Activated naive CD4-positive, alpha-beta T cell treated with anti-CD3 and anti-CD28 coated beads, Interleukin-2, amount 50 U/mL, for 72 hours (primary cell): ENCODE data around the gene ZNF618. TPM values are rescaled to one million over a fixed set of nuclear protein-coding genes. Genes with fewer than 3 reads are reported as not detected.
A peak's percentile ranks its signal among the peaks of the same experiment; 100 is the strongest.

Experiments used
- ATAC-seq, 2 donors: fragments of 150-1000 bp; cut with Tn5 transposase; 2 replicates each; pipeline ENCODE4 v1.10.0; 2021; ENCODE audit warnings: mild to moderate bottlenecking in 2 of 2, moderate library complexity in 2 of 2
- DNase-seq, 2 donors: peaks; one replicate each; pipeline ENCODE4 v3.0.0; 2021 to 2022; ENCODE audit warnings: low spot score in 2 of 2
- H3K27ac Mint-ChIP-seq, 2 donors: one replicate each; pipeline ENCODE4 v1.8.0; 2022; ENCODE audit warnings: mild to moderate bottlenecking in 2 of 2, mixed read lengths in 2 of 2
- H3K36me3 Mint-ChIP-seq, 2 donors: one replicate each; pipeline ENCODE4 v1.8.0; 2022; ENCODE audit warnings: mixed read lengths in 2 of 2
- H3K9me3 Mint-ChIP-seq, 2 donors: one replicate each; pipeline ENCODE4 v1.8.0; 2022; ENCODE audit warnings: mixed read lengths in 2 of 2
- total RNA-seq, 2 donors: library from RNA; stranded (reverse); gene quantifications; one replicate each; pipeline ENCODE4 v1.2.3, GENCODE V29; 2022

The ZNF618 gene
- total RNA-seq, 2 donors from 2014 or later, result 0.08 to 0.09 TPM

DNA sequence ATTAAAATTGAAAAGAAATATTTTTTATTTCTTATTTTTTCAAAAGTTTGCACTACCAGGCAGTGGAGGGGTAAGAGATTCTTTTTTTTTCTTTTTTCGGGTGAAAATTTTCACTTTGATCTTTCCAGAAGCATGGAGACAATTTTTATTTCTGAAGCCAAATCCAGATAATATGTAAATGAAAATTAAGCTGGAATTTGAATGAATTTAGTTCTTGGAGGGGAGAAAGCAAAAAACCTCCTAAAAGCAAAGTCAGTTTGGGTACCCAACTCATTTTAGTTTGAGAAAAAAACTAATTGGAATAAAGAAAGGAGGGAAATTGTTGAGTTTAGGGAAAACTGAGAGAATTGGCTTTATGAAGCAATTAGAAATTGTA lies 872 bp downstream of the ZNF618 start:
- no peak for DNase-seq
- H3K36me3 Mint-ChIP-seq, result peaks cover 0 to 6% of the 10 kb centered on the region in 2 donors
- ATAC-seq, result no peak
- H3K27ac Mint-ChIP-seq, result no peak overlapping the region
- H3K9me3 Mint-ChIP-seq, result no peaks in the 10 kb centered on the region

DNA sequence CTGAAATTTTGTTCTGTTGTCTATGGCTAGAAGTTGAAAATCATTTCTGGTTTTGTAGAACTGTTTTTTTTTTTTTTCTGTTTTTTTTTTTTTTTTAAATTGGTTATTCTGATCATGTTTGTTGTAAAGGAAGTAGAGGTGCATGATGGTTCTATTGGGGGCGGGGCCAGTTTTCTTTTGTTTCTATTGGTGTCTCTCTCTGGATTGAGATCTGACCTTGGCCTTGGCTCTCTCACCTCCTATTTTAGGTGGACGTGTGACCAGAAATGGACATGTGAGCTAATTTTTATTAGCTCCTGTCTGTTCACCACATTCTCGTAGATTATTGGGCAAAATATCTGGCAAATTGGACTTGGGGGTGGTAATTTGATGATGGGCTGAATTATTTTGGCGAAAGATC lies 3.2 kb downstream of the ZNF618 start:
- no peak for ATAC-seq
- Mint-ChIP-seq H3K9me3 (no peaks in the 10 kb centered on the region), H3K36me3 (peaks cover 0 to 6% of the 10 kb centered on the region in 2 donors), H3K27ac (no peak overlapping the region)
- DNase-seq, result no peak

- H3K36me3 Mint-ChIP-seq, result peaks cover 0 to 6% of the 10 kb centered on the region in 2 donors
- DNase-seq (no peak), ATAC-seq (no peak)
- H3K9me3 Mint-ChIP-seq, result no peaks in the 10 kb centered on the region
- no peak overlapping the region for H3K27ac Mint-ChIP-seq
Measured at GRCh38 chr9:113879911-113880310, 3.8 kb downstream of the ZNF618 start.

GRCh38 chr9:113882181-113882580 lies 6.1 kb downstream of the ZNF618 start:
- no peak overlapping the region for H3K27ac Mint-ChIP-seq
- DNase-seq, result no peak
- H3K36me3 Mint-ChIP-seq, result no peaks in the 10 kb centered on the region
- H3K9me3 Mint-ChIP-seq, result no peaks in the 10 kb centered on the region
- ATAC-seq, result no peak

- no peaks in the 10 kb centered on the region for H3K36me3 Mint-ChIP-seq
- ATAC-seq (no peak), DNase-seq (no peak)
- no peak overlapping the region for H3K27ac Mint-ChIP-seq
- no peaks in the 10 kb centered on the region for H3K9me3 Mint-ChIP-seq
Measured at GRCh38 chr9:113882636-113883164, 6.6 kb downstream of the ZNF618 start.

GRCh38 chr9:113885183-113886025 lies 9.3 kb downstream of the ZNF618 start:
- peak overlapping the region in 1 of 2 donors; percentile 39 for H3K27ac Mint-ChIP-seq
- DNase-seq (no peak), ATAC-seq (no peak)
- H3K36me3 Mint-ChIP-seq, result no peaks in the 10 kb centered on the region
- H3K9me3 Mint-ChIP-seq, result peaks cover 3% of the 10 kb centered on the region in 2 donors

- DNase-seq, result no peak
- Mint-ChIP-seq H3K36me3 (no peaks in the 10 kb centered on the region), H3K27ac (peak overlapping the region in 1 of 2 donors; percentile 39), H3K9me3 (peaks cover 3% of the 10 kb centered on the region in 2 donors)
- no peak for ATAC-seq
Measured at GRCh38 chr9:113886026-113886369, 9.9 kb downstream of the ZNF618 start.

DNA sequence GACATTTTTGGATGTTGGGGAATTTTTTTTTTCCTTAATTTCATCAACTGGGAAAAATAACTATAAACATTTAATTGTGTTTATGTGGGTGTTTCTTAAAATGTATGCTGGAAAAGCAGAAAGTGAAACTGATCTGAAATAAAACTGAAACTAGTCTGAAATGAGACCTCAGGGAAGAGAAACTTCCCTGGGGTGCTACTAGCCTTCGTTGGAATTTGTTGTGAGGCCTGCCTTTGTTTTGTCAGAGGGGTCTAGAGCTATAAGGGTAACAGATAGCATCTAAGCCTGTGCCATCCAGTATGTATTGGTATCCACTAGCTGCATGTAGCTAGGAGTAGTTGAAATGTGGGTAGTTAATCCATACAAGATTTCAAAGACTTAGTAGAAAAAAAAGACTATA lies 10.4 kb downstream of the ZNF618 start:
- ATAC-seq (peak; percentile 30 to 36), DNase-seq (no peak)
- Mint-ChIP-seq H3K36me3 (no peaks in the 10 kb centered on the region), H3K9me3 (peaks cover 3% of the 10 kb centered on the region in 2 donors), H3K27ac (peak overlapping the region in 1 of 2 donors; percentile 39)

GRCh38 chr9:113886933-113887332 lies 10.8 kb downstream of the ZNF618 start:
- ATAC-seq (peak in 1 of 2 donors; percentile 62), DNase-seq (no peak)
- Mint-ChIP-seq H3K27ac (no peak overlapping the region), H3K36me3 (no peaks in the 10 kb centered on the region), H3K9me3 (peaks cover 3% of the 10 kb centered on the region in 2 donors)

DNA sequence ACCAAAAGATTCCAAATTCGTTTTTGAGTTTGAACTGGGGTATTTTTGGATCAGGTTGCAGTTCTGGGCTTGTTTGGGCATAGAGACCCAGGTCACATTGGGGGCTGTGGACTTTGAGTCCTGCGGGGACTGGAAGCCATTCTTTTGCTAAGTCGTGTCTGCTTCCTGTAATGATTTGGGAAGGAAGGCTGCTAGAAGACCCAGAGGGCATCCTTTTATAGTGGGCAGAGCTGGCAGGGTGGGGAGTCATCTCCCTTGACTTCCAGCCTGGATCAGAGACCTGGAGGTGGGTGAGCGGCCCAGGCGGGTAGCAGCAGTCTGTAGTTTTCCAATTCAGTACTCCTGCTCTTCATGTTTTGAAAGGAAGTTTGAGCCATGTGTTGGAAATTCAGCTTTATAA lies 11.3 kb downstream of the ZNF618 start:
- Mint-ChIP-seq H3K36me3 (no peaks in the 10 kb centered on the region), H3K9me3 (peaks cover 3% of the 10 kb centered on the region in 2 donors), H3K27ac (peak overlapping the region in 1 of 2 donors; percentile 53)
- no peak for ATAC-seq
- no peak for DNase-seq

GRCh38 chr9:113888336-113888735 lies 12.2 kb downstream of the ZNF618 start:
- ATAC-seq (no peak), DNase-seq (no peak)
- peaks cover 3% of the 10 kb centered on the region in 2 donors for H3K9me3 Mint-ChIP-seq
- no peaks in the 10 kb centered on the region for H3K36me3 Mint-ChIP-seq
- H3K27ac Mint-ChIP-seq, result no peak overlapping the region

DNA sequence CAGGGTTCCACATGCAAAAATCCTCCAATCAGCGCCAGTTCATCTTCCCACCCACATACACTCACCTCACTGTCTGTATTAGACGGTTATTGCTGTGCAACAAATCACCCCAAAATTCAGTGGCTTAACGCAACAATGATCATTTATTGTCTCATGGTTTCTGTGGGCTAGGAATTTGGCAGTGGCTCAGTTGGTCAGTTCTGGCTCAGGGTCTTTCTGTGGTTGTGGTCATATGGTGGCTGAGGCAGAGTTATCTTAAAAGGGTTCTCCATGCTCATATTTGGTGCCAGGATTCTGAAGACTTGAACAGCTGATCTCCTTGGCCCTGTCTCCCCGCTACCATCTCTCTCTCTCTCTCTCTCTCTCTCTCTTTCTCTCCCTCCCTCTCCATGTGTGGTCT lies 12.9 kb downstream of the ZNF618 start:
- peaks cover 3% of the 10 kb centered on the region in 2 donors for H3K9me3 Mint-ChIP-seq
- no peak overlapping the region for H3K27ac Mint-ChIP-seq
- no peak for DNase-seq
- H3K36me3 Mint-ChIP-seq, result no peaks in the 10 kb centered on the region
- no peak for ATAC-seq

DNA sequence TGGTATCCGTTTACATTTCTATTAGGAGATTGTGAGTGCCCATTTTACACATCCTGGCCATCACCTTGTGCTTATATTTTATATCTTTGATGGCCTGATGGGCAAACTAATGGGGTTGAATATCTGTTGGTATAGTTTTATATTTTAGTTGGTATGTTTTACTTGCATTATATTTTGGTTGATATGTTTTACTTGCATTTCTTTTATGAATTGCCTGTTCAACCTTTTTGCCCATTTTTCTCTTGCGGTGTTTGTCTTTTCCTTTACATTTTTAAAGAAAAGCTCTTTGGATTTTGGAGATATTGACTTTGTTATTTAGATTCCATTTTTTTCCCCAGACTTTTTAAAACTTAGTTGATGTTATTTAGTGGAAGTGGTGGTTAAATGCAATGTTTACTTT lies 14.6 kb downstream of the ZNF618 start:
- H3K27ac Mint-ChIP-seq, result no peak overlapping the region
- ATAC-seq (no peak), DNase-seq (no peak)
- H3K9me3 Mint-ChIP-seq, result peaks cover 3% of the 10 kb centered on the region in 2 donors
- no peaks in the 10 kb centered on the region for H3K36me3 Mint-ChIP-seq

DNA sequence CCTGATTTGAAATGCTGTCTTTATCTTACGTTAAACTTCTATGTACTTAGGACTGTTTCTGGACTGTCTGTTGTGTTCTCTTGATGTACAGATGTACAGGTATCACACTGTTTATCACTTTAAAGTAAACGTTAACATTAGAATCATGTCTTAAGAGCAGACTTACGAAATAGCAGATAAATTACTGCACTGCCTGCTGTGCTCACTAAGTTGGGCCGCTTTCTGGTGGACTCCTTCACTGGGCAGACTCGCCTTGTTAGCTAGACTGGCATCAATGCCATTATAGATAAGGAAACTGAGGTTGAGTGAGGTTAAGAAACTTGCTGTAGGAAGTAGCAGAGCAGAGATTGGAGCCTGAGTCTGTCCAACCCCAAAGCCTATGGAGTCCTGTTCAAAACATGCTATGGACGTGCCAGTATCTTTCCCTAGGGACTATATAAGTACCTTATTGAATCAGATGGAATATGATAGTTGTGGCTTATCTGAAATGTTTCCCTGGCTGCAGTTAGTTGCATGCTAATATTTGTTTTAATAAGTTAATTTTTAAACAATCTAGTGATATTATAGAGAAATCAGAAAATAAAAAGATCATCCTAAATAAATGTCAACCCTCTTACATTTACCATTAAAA lies 16.9 kb downstream of the ZNF618 start:
- Mint-ChIP-seq H3K9me3 (peaks cover 3% of the 10 kb centered on the region in 2 donors), H3K27ac (no peak overlapping the region), H3K36me3 (no peaks in the 10 kb centered on the region)
- ATAC-seq (no peak), DNase-seq (no peak)

DNA sequence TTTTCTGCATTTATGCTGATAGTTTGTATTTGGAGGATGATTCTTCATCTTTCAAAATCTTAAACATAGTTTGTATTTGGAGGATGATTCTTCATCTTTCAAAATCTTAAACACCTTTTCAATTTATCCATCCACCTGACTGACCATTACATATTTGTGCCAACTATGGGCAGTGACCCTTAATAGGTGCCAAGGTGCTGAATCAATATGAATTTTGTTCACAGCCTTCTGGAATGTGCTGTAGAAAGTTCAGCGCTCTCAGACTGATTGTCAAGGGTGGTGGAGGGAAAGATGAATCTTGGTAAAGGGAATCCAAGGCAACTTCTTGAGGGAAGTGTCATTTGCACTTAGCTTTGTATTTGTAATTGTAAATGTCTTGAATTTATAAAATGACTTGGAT lies 18.1 kb downstream of the ZNF618 start:
- Mint-ChIP-seq H3K9me3 (peaks cover 3% of the 10 kb centered on the region in 2 donors), H3K27ac (no peak overlapping the region), H3K36me3 (no peaks in the 10 kb centered on the region)
- no peak for DNase-seq
- ATAC-seq, result no peak

- Mint-ChIP-seq H3K27ac (no peak overlapping the region), H3K36me3 (no peaks in the 10 kb centered on the region), H3K9me3 (no peaks in the 10 kb centered on the region)
- DNase-seq (no peak), ATAC-seq (no peak)
Measured at GRCh38 chr9:113895526-113895925, 19.4 kb downstream of the ZNF618 start.

GRCh38 chr9:113896713-113897112 lies 20.6 kb downstream of the ZNF618 start:
- ATAC-seq, result no peak
- no peaks in the 10 kb centered on the region for H3K9me3 Mint-ChIP-seq

DNA sequence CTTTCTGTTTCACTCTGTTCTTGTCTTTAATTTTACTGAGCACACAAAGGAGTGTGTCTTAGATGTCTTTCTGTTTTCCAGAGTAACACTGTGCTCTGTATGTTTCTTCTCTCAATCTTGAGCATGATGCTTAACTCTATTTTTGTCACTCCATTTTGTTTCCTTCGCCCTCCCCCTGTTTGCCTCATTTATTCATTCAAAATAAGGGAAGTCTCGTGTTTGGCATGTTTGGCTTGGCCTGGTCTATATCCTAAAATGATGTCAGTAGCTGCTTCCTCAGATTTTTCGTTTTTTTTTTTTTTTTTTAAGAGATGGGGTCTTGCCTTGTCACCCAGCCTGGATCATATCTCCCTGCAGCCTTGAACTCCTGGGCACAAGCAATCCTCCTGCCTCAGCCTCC lies 22.0 kb downstream of the ZNF618 start:
- ATAC-seq (no peak), DNase-seq (no peak)
- Mint-ChIP-seq H3K9me3 (no peaks in the 10 kb centered on the region), H3K36me3 (no peaks in the 10 kb centered on the region), H3K27ac (no peak overlapping the region)

More at GRCh38 chr9:113896713-113897112, 20.6 kb downstream of the ZNF618 start:
- H3K36me3 Mint-ChIP-seq, result no peaks in the 10 kb centered on the region
- DNase-seq, result no peak
- no peak overlapping the region for H3K27ac Mint-ChIP-seq
